ENCODE measurements around the gene DUSP22.
"Not testable (repeated sequence)": the region's sequence is repeated elsewhere in the genome, so short reads cannot be mapped to it uniquely, and the experiment has no call there.

The DUSP22 gene

GRCh38 chr6:277746-278145, 14.5 kb upstream of the DUSP22 start:
- DNase-seq (ENCODE audit: low read depth, low spot score) = no peak
- H3K4me3 ChIP-seq (ENCODE audit: low read length) = no peak overlapping the region

- DNase-seq (ENCODE audit: low read depth, low spot score) = no peak
- no peak overlapping the region for H3K4me3 ChIP-seq (ENCODE audit: low read length)
Observed at GRCh38 chr6:278494-278893, 13.8 kb upstream of the DUSP22 start.

- H3K4me3 ChIP-seq (ENCODE audit: low read length) = no peak overlapping the region
- DNase-seq (ENCODE audit: low read depth, low spot score) = no peak
Observed at GRCh38 chr6:279341-280029, 12.8 kb upstream of the DUSP22 start.

- no peak overlapping the region for H3K4me3 ChIP-seq (ENCODE audit: low read length)
- no peak for DNase-seq (ENCODE audit: low read depth, low spot score)
Observed at GRCh38 chr6:280775-281468, 11.4 kb upstream of the DUSP22 start.

GRCh38 chr6:281469-282103, 10.7 kb upstream of the DUSP22 start:
- DNase-seq (ENCODE audit: low read depth, low spot score) = no peak
- no peak overlapping the region for H3K4me3 ChIP-seq (ENCODE audit: low read length)

- no peak for DNase-seq (ENCODE audit: low read depth, low spot score)
- no peak overlapping the region for H3K4me3 ChIP-seq (ENCODE audit: low read length)
Observed at GRCh38 chr6:282177-282866, 10.0 kb upstream of the DUSP22 start.

- DNase-seq (ENCODE audit: low read depth, low spot score) = no peak
- H3K4me3 ChIP-seq (ENCODE audit: low read length) = no peak overlapping the region
Observed at GRCh38 chr6:282867-283416, 9.3 kb upstream of the DUSP22 start.

- no peak for DNase-seq (ENCODE audit: low read depth, low spot score)
- no peak overlapping the region for H3K4me3 ChIP-seq (ENCODE audit: low read length)
Observed at GRCh38 chr6:284486-284885, 7.8 kb upstream of the DUSP22 start.

GRCh38 chr6:285030-285771, 7.1 kb upstream of the DUSP22 start:
- peak; percentile 54 for DNase-seq (ENCODE audit: low read depth, low spot score)
- H3K4me3 ChIP-seq (ENCODE audit: low read length) = no peak overlapping the region

GRCh38 chr6:285902-286301, 6.4 kb upstream of the DUSP22 start:
- not testable (repeated sequence) for DNase-seq (ENCODE audit: low read depth, low spot score); H3K4me3 ChIP-seq (ENCODE audit: low read length)

- no peak overlapping the region for H3K4me3 ChIP-seq (ENCODE audit: low read length)
Observed at GRCh38 chr6:286681-287488, 5.4 kb upstream of the DUSP22 start.

GRCh38 chr6:287489-287860, 4.8 kb upstream of the DUSP22 start:
- no peak overlapping the region for H3K4me3 ChIP-seq (ENCODE audit: low read length)
- no peak for DNase-seq (ENCODE audit: low read depth, low spot score)

More at GRCh38 chr6:286681-287488, 5.4 kb upstream of the DUSP22 start:
- DNase-seq (ENCODE audit: low read depth, low spot score) = no peak

GRCh38 chr6:288866-289265, 3.4 kb upstream of the DUSP22 start:
- H3K4me3 ChIP-seq (ENCODE audit: low read length) = no peak overlapping the region
- DNase-seq (ENCODE audit: low read depth, low spot score) = no peak

- H3K4me3 ChIP-seq (ENCODE audit: low read length) = no peak overlapping the region
Observed at GRCh38 chr6:290111-290922, 2.0 kb upstream of the DUSP22 start.

GRCh38 chr6:291204-291696, 1.0 kb upstream of the DUSP22 start:
- H3K4me3 ChIP-seq (ENCODE audit: low read length) = peak overlapping the region; percentile 61
- DNase-seq (ENCODE audit: low read depth, low spot score) = no peak

More at GRCh38 chr6:290111-290922, 2.0 kb upstream of the DUSP22 start:
- DNase-seq (ENCODE audit: low read depth, low spot score) = no peak

- DNase-seq (ENCODE audit: low read depth, low spot score) = peak; percentile 44
- peak overlapping the region; percentile 61 for H3K4me3 ChIP-seq (ENCODE audit: low read length)
Observed at GRCh38 chr6:292506-293192, 362 bp downstream of the DUSP22 start.

All from Jurkat, Clone E6-1 (cell line).